GM21390 (cell line): ENCODE results near the gene PRR23E.

ENCODE experiments used
- ATAC-seq: cut with Tn5 transposase; IDR thresholded peaks from one replicate; pipeline ENCODE4 v1.9.1; 2021; ENCODE audit not compliant: unreplicated experiment

Gene PRR23E

DNA sequence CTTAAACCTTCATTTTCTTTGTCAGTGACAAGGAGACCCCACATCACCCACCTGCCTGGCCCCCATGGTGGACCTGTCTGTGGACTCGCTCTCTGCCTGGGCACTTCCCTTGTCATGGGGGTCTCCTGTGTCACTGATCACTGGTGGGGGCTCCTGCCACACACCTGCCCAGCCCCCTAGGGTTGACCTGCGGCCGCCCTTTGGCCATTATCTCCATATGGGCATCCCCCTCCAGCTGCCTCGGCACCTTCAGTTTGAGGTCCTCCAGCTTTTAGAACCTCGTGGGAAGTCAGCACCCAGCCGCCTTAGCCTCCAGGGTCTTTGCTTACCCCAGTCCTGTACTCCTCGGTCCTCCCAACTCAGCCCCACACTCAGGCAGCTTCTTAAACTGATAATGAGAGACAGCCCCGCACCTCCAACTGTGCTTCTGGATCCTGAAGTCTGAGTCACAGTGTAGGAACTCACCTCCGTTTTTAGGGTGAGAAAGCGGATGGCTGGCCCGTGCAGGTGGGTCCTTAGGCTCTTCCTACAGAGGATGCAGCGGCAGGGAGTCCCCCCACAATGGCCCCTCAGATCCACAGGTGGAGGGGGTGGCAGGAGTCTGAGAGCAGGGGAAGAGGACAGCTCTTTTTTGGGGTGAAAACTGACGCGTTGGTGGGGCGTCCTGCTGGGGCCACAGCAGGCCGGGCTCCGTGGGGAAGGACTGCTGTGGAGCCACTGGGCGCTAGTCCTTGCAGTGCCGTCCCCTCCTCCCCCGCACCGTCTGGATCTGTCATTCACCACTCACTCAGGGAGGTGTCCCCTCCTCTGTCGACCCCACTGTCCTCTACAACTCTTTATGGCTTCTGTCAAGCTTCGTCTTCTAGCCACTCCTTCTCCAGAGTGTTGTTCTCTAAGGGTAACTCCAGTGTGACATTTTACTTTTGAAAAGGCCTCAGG, 8.7 kb upstream of the PRR23E start:
- no peak for ATAC-seq

DNA sequence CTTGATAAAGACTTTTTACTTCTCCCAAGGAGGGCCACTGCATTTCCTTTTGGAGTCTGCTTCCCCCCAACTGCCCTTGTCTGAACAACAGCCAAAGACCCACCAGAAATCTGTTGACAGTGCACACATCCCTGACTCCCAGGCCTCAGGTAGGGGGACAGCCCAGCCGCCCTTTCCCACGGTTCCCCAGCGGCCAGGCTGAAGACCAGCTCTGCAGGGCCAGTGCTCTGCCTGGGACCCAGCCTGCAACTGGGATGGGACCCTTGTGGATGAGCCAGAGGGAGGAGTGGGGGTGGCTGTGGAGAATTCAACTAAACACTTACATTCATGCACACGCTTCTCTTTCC, 8.1 kb upstream of the PRR23E start:
- ATAC-seq = no peak

DNA sequence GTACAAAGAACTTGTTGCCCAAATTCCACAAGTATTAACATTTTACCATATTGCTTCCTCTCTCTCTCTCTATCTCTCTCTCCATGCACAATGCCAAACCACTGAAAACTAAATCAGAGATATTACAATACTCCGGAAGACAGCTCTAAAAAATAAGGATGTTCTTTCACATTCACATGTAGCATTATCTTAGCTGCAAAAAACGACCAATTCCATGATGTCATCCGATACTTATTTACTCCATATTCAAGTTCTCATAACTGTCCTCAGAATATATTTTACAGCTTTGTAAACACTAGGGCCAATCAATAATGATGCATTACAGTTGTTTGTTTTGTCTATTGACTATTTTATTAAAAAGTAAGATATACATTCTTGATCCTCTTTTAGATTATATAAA, 7.7 kb upstream of the PRR23E start:
- ATAC-seq = no peak

DNA sequence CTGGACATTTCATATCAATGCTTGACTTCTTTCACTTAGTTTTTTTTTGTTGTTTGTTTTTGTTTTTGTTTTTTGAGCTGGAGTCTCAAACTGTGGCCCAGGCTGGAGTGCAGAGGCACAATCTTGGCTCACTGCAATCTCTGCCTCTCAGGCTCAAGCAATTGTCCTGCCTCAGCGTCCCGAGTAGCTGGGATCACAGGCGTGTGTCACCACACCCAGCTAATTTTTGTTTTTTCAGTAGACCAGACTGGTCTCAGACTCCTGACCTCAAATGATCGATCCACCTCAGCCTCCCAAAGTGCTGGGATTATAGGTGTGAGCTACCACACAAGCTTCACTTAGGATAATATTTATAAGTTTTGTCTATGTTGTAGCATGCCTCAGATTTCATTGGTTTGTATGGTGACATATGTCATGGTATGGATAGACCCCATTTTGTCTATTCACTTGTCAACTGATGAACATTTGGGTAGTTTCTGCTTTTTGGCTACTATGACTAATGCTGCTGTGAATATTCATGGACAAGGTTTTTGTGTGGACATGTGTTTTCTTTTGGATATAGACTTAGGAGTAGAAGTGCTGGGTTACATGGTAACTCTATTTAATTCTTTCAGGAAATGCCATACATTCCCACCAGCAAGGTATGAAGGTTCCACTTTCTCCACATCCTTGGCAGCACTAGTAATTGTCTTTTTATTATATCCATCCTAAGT, 6.8 kb upstream of the PRR23E start:
- ATAC-seq = no peak

DNA sequence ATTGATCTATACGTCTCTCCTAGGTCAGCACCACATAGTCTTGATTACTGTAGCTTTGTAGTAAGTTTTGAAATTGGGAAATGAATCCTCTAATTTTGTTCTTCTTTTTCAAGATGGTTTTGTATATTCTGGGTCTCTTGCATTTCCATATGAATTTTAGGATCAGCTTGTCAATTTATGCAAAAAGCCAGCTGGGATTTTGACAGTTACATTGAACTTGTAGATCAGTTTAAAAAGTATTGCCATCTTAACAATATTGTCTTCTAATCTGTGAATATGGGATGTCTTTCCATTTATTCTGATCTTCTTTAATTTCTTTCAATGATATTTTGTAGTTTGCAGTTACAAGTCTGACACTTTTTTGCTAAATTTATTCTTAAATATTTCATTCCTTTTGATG, 5.6 kb upstream of the PRR23E start:
- no peak for ATAC-seq

DNA sequence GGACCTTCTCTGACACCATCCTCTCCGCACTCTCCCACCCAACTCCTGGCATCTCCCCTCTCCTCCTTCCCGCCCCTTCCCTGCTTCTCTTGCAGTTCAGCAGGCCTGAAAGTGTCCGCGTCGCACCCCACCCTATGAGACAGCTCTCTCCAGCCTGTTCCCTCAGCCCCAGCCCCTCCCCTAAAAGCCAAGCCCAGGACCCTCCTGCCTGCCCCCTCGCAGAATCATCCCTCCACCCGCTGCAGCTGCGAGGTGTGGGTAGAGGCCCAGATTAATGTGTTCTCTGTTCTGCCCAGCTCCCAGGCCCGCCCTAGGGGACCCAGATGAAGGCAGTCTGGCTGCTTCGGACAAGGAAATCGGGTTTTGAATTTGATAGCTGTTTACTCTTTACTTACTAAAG, 410 bp downstream of the PRR23E start:
- no peak for ATAC-seq

DNA sequence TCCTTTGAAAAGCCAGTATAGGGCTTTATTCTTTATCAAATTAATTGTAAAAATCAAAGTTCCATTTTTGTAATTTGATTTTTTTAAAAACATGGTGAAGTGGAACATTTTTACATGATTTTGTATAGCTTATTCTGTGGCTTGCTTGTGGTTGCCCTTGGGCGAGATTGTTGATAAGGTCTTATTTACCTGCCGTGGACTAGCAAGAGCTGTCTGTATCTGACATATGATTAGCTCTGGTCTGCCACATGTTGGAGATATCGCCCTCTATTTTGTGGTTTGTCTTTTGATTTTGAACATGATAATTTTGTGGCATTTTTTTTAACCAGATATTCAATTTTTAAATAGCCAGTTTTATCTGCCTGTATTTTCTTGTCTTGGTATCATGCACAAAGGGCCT, 844 bp downstream of the PRR23E start:
- ATAC-seq = no peak

DNA sequence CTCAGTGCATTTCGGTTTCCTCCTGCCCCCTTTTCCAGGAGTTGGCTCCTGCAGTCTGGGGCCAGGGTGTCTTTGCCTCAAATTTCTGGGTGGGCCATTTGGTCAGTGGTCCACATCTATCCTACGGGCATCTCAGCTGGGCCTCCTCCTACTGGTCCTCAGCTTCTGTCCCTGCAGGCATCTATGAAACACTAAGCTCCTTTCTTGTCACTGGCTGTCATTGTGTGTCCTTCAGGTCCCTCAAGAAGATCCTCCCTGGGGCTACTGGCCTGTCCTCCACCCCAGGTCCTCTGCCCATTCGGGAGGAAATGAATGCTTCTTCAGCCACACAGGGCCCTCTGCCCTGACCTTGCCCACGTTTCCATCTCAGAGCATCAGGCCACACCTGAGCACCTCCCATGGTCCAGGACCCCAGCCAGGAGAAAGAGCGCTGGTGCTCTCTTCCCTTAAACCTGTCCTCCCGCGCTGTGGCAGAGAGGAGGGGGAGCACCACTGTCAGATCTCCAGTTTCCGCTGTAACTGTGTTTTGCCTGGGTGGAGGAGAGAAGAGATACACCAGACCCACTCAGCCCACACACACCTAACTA, 1.8 kb downstream of the PRR23E start:
- no peak for ATAC-seq

DNA sequence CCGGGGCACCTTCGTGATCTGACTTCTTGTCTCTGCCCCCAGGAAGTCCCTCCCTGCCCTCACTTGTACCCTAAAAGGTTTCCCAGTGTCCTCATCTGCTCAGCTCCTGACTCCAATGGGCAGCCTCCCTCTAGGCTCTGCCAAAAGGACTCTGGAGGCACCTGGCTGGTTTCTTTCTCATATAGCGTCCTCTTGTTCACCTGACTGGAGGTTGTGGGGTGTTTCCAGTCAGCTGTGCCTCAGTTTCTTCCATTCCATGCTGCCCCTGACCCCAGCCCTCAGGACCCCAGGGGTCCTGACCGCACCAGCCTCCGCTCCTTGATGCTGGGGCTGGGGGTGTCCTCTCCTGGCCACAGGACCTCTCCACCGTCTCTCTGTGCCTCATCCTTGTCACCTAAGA, 2.5 kb downstream of the PRR23E start:
- ATAC-seq = no peak

DNA sequence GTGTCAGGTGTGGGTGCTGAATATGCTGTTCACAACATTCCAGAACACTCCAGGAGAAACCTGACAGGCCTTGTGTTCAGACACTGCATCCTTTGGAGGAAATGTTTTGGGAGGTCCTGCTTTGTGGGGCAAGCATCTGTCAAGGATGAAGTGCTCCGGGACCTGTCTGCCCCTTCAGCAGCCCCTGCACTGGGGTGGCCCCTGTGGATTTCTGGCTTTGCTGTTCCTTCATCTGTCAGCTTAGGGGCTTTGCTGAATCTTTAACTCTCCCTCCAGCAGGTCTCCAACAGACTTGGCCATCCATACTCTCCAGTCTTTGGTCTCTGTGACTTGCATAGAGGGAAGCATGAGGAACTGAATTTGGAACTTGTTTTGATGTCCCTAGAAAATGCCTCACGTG, 3.1 kb downstream of the PRR23E start:
- ATAC-seq = no peak

DNA sequence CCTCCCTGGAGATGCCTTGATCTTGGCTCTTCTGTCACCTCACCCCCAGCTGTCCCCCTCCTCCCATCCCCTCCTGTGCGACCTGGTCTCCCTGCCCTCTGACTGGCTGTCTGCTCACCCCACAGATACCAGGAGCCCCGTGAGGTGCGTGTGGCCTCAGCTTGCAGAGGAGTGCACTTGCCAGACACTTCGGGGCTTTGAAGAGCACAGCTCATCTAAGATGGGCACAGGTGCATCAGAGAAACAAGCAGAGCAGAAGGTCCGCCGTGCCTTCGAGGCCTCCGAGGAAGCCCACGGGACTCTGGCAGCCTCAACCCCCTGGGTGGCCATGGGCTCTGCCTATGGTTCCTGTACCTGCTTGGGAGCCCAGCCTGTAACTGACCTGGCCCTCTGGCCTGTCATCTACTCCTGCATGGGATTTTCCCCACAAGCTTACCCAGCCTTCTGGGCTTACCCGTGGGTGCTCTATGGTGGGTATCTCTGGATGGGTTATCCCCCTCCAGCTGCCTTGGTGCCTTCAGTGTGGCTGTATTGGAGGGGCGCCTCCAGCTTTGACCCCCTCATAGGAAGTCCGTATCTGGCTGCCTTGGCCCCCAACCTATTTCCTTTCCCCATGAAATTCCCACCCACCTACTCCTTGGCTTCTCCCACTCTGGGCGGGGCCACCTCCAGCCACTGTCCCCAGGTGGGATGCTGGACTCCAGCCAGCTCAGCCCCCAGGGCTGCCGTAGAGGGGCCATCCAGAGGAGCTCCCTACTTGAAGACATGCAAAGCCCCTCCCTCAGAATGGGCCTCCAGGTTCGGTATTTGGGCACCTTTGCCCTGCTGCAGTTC, 3.8 kb downstream of the PRR23E start:
- ATAC-seq = no peak

DNA sequence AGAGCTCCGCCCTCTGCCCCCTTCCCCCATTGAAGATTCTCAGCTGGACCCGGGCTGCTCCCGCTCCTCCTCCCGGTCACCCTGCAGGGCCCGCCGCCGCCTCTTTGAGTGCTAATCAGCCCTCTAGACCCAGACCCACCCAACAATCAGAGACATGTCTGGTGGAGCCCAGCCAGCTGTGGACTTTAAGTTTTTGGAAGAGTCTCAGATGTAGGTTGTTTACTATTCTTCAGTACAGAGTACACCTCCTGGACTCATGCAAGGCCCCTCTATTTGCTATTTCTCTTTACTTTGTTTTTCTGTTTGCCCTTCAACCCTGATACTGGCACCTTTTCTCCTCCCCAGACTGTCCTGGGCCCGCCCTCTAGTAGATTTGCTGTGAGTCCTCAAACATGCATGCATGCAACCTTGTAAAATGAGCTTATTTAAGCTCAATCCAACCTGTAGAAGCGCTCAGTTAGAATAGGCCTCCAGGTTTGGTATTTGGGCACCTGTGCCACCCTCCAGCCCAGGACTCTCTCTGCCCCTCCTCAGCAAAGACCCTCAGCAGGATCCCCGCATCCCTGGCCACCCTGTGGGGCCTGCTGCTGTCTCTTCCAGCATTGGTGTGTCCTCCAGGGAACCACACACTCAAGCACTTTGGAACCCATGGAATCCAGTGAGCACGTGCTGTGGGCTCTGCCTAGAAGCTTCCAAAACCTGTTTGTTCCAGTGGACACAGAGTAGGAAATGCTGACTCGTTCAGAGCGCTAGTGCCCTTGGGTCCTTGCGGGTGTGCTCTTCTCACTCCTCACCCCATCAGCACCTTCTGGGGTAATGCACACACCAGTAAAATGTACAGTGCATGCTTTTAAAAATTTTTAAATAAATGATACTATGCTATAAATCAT, 4.6 kb downstream of the PRR23E start:
- ATAC-seq = no peak

DNA sequence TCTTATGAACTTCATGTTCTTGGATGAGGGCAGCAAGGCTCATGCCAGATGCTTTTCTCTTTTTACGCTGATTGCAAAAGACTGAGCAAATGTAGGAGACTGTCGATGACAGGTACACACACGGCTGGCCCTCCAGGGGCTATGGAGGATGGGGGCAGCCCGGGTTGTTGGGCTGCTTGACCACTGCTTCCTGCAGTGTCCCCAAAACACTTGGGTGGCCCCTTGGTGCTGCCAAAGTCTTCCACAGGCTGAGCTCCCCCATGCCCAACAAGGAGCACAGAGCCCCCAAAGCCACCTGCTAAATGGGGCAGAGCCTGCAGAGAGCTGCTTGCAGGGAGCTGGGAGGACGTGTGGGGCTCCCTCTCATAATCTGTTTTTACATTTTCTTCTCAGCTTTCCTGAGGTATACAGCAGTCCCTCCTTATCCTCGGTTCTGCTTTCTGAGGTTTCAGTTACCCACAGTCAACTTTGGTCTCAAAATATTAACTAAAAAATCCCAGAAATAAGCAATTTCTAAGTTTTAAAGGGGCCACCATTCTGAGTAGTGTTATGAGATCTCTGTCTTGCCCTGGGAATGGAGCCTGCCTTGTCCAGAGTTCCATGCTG, 7.3 kb downstream of the PRR23E start:
- no peak for ATAC-seq

DNA sequence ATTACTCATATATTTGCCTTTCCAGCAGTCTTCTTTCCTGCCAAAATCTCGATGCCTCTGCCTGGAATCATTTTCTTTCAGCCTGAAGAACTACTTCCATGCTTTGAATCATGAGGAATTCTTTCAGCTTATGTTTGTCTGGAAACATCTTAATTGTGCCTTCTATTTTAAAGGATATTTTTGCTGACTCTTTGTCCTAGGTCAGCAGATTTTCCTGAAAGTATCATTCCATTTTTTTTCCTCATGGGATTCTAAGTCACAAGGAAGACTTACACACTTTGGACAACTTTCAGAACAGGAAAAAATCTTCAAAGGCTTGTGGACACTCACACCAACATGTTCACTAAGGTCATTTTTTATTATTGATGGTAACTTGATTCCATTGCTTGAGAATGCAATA, 10.1 kb downstream of the PRR23E start:
- ATAC-seq = no peak

DNA sequence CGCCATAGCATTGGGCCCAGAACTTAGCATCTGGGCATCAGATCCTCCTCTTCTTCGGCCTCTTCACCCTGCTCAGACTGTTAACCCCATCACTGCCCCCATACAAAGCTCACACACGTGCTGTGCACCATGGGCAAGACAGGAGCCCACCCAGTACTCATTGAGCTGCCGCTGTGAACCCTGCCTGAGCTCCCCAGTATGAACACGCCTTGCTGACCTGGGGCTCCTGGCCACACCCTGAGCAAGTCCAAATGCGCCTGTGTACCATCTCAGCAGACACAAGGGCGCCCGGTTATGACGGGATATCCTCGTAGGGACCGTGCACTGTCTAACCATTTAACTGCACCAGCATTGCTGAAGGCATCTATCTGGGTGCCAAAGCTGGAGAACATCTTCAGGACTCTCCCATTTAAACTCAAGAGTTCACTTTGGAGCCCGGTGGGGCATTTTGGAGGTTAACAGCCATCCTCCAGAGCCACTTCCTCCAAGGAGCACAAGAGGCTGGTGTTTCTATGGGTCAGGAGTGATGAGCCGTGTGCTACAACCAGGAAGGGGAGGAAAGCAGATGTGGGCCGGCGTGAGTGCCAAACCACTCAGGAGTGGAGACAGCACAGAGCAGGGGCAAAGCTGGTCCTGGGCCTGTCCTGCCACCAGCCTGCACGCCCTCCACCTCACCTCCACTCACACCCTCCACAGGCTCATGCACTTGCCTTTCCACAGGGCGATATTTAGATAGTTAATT, 12.1 kb downstream of the PRR23E start:
- no peak for ATAC-seq

DNA sequence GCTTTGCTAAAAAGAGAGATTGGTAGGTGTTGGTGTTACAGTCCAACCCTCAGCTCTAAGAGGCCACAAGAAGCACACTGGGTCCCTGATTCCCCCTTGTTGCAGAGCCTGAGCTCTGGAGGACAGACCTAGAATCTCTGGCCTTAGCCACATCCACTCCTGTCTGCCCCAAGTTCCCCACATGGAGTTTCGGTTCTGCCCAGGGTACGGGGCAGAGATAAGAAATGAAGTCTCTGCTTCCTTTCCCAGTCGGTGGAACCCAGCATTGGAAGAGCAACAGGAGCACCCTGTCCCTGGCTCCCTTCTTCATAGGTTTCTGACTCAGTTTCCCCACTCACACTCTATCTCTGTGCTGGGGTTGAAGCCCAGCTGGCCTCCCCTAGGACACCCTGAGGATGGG, 13.2 kb downstream of the PRR23E start:
- ATAC-seq = no peak

DNA sequence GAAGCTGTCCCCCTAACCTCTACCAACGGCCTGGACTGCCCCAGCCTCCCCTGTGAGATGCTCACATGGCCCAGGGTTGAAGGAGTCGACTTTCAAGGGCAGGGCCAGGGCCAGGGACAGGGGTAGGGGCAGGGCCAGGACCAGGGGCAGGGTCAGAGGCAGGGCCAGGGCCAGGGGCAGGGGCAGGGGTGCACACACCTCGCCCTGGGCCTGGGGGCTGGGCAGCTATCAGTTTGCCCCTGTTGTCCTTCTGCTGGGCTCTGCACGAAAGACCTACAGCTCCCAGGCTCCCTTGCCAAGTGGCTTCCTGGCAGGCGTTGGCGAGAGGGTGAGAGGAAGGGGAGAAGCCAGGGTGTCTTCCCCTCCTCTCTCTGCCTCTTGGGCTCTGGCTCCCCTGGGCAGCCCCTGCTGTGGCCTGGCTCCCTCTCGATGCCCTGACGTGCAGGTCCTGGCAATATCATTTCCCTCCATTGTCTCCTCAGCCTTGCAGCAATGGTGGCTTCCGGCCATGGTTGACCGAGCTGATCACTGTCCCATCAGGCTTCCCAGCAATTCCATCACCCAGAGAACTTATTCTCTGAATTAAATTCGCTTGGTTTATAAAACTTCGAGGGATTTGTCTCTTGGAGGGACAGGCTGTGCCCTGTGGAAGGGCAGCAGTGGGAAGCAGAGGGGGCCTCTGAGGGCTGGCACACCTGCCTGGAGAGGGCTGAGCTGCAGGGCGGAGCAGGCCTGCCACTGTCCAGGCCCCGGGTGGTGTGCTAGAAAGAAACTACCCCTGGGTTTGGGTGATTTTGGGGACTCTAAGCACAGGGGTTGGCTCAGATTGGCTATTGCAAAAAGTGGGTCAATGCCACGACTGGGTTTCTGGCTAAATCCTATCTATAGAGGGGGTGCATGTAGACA, 13.9 kb downstream of the PRR23E start:
- ATAC-seq = no peak
